GM19238 (cell line): ENCODE measurements around the gene ANKLE2.
"Not testable (repeated sequence)": the region's sequence is repeated elsewhere in the genome, so short reads cannot be mapped to it uniquely, and the experiment has no call there.

Experiments
- DNase-seq: peaks from one replicate; pipeline ENCODE4 v3.0.0; 2011; ENCODE audit warnings: low spot score; ENCODE audit not compliant: insufficient read length

ANKLE2 gene

GRCh38 chr12:132777614-132778013 is 16.0 kb upstream of the ANKLE2 start:
- no peak for DNase-seq

- no peak for DNase-seq
Observed at GRCh38 chr12:132776816-132777568, 15.4 kb upstream of the ANKLE2 start.

GRCh38 chr12:132776230-132776625 is 14.6 kb upstream of the ANKLE2 start:
- DNase-seq = not testable (repeated sequence)

- no peak for DNase-seq
Observed at GRCh38 chr12:132775502-132776229, 14.0 kb upstream of the ANKLE2 start.

GRCh38 chr12:132774646-132775275 is 13.1 kb upstream of the ANKLE2 start:
- no peak for DNase-seq

- DNase-seq = no peak
Observed at GRCh38 chr12:132774159-132774558, 12.5 kb upstream of the ANKLE2 start.

- DNase-seq = no peak
Observed at GRCh38 chr12:132773077-132773955, 11.7 kb upstream of the ANKLE2 start.

GRCh38 chr12:132772606-132773005 is 11.0 kb upstream of the ANKLE2 start:
- DNase-seq = peak; percentile 66

- DNase-seq = no peak
Observed at GRCh38 chr12:132771126-132771838, 9.7 kb upstream of the ANKLE2 start.

- DNase-seq = no peak
Observed at GRCh38 chr12:132766380-132767085, 4.9 kb upstream of the ANKLE2 start.

- no peak for DNase-seq
Observed at GRCh38 chr12:132765361-132765760, 3.7 kb upstream of the ANKLE2 start.

- DNase-seq = no peak
Observed at GRCh38 chr12:132764231-132764630, 2.6 kb upstream of the ANKLE2 start.

- peak; percentile 97 for DNase-seq
Observed at GRCh38 chr12:132761921-132762583, 420 bp upstream of the ANKLE2 start.

GRCh38 chr12:132759359-132759758 is 2.3 kb downstream of the ANKLE2 start:
- no peak for DNase-seq

- not testable (repeated sequence) for DNase-seq
Observed at GRCh38 chr12:132758825-132759224, 2.8 kb downstream of the ANKLE2 start.

GRCh38 chr12:132754160-132754932 is 7.3 kb downstream of the ANKLE2 start:
- DNase-seq = no peak

GRCh38 chr12:132753670-132754069 is 8.0 kb downstream of the ANKLE2 start:
- DNase-seq = not testable (repeated sequence)

GRCh38 chr12:132748319-132748718 is 13.3 kb downstream of the ANKLE2 start:
- DNase-seq = no peak

- no peak for DNase-seq
Observed at GRCh38 chr12:132747896-132748295, 13.7 kb downstream of the ANKLE2 start.
